Activated CD4-positive, CD25-positive, alpha-beta regulatory T cell (primary cell): ENCODE results near the gene TTC8.

Experiments
- DNase-seq, 4 experiments: peaks; one replicate each; lab custom pipeline; 2025; lab: John Stamatoyannopoulos, UW

Gene TTC8

DNA sequence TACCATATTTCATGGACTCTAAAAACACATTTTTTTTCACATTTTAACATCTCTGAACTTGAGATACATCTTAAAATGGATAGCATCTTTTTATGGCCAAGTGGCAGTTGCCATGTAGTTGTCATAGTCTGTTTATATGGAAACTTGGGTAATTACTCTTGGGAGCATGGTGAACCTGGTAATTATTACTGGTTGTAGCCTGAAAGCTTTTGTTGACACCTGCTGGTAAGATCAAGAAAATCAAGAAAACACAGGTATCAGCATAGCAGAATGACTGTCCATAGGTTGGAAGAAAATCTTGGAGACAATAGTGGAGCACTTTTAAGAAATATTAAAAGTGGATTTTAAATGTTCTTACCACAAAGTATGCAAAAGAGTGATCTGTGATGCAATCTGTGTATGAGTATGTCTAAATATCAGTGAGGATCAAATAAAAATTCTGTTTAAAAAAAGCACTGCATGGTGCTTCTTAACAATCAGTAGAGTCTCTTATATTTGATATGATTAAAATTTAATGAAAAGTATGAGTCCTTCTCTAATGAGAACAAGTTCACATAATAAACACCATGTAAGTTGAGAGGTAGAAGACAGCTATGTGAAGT is 44.2 kb downstream of the TTC8 start:
- DNase-seq: no peak

DNA sequence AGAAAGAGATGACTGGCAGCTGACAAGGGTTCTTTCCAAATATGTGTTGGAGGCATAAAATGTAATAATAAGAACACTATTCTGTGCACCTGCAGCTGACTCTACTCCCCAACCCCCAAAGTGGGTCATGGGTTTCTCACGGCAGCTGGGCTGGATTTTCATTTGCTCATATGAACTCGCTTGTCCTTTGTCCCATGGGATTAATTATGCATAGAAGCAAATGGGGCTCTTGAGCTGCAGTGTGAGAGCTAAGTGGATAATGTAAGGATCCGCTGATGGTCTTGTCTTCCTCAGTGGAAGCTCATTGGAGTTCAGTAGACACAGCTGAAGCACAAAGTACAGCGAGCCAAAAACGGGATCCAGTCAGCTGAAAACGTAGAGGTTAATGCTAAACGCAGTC is 46.3 kb downstream of the TTC8 start:
- DNase-seq: no peak

DNA sequence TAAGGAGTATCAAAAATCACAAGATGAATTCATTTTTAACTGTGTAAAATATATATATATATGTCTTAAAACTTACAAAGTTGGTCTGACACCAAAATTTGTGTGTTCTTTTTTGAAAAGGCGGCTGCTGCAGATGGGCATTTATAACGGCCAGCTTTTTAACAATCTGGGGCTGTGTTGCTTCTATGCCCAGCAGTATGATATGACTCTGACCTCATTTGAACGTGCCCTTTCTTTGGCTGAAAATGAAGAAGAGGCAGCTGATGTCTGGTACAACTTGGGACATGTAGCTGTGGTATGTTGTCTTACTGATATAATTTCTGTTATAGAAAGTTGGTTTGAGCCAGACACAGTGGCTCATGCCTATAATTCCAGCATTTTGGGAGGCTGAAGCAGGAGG is 47.0 kb downstream of the TTC8 start:
- no peak for DNase-seq

DNA sequence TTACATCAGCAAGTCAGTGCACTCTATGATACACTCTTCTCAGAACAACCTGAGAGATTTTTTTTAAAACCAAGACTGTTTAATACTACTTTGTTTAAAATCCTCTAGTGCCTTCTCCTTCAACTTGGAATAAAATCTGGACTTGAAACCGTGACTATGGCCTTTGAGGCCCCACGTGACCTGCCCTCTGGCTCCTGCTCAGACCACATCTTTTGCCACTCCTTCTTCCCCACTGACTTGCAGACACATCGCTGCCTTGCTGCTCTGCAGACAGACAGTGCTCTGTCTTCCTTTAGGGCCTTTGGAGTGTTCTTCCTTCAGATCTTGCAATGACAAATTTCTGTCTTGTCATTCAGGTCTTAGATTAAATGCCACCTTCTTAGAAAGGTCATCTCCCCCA is 48.5 kb downstream of the TTC8 start:
- no peak for DNase-seq

DNA sequence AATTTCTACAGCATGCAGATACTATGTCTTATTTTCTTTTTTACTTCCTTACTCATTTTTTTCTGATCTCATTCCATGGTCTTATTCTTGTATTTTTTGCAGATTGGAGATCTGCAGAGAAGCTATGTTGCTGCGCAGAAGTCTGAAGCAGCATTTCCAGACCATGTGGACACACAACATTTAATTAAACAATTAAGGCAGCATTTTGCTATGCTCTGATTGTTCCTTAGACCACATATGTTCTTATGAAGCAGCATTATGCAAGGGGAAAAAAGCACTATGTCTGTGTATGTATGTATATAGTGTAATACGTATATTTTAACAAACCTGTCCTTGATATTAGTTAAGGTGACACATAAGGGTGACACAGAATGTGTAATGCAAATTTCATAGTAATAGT is 52.7 kb downstream of the TTC8 start:
- DNase-seq: no peak

DNA sequence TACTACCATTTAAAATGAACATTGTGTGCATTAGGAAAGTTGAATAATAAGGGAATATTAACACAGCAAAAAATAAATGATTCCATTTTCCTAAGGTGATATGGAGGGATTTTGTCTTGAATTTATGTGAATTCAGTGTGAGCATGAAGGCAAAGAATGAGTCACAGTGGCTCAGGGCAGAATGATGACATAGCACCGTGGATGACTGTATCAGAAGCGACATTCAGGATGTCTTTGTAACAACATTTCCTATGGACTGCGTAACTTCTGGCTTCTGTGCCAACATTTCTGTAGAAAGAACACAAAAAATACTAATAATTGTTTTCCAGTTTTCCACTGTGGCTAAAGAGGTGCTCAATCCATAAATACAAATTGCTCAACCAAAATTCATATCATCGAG is 54.6 kb downstream of the TTC8 start:
- no peak for DNase-seq

DNA sequence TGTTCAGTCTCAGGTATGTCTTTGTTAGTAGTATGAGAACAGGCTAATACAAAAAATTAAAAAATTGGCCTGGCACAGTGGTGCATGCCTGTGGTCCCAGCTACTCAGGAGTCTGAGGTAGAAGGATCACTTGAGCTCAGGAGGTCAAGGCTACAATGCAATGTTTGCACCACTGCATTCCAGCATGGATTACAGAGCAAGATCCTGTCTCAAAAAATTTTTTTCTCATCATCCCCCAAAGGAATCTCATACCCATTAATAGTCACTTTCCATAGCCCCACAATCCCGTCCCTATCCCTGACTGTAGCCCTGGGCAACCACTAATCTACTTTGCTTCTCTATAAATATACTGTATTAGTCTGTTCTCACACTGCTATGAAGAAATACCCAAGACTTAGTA is 57.8 kb downstream of the TTC8 start:
- DNase-seq: no peak

DNA sequence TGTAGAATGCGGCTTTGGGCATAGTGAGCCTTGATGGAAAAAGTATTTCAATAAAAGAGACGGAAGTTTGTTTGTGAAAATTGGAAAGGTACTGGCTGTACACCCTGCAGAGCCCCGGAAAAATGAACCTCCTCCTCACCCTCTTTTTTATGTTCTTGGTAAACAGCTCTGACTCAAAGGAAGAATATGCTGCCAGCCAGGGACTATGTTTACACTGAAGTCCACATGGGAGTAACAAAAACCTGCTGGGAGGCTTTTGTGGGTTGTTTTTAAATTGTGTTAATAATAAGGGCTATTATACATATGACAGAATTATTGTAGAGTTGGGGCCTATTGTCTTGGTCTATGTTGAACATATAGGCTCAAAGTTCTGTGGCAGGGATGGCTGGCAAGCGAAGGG is 70.7 kb downstream of the TTC8 start:
- DNase-seq: no peak

DNA sequence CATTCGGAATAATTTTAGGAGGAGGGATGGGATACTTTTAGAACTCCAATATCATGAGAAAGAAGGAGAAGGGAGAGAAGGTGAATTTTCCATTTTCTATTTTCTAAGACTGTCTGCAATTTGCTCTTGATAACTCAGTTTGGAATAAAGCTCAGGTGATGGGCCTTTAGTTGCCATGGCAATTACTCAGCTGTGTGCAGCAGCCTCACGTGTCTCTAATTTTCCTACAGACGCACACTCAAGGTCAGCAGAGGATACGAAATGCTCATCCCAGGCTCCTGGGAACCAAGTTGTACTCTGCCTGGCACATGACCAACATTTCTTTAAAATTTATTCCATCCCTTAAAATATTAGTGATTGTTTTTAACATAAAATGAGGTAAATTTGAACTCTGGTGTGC is 76.7 kb downstream of the TTC8 start:
- no peak for DNase-seq

DNA sequence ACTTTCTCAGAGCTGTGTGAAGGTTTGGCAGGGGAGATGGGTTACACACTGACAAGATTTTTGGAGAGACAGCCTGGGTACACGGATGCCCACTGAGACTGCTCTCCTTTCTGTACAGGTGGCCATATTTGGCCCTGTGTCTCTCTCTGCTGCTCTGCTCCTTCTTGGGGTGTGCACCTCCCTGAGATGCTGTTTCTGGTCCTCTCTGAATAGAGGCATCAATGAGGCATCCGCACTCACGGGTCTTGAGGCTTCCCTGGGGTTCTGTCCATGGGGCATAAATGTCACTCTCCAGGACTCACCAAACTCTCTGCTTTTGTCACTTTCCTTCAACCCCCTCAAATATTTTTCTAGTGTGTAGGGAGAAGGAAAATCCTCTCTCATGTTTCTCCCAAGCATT is 77.5 kb downstream of the TTC8 start:
- DNase-seq: no peak

DNA sequence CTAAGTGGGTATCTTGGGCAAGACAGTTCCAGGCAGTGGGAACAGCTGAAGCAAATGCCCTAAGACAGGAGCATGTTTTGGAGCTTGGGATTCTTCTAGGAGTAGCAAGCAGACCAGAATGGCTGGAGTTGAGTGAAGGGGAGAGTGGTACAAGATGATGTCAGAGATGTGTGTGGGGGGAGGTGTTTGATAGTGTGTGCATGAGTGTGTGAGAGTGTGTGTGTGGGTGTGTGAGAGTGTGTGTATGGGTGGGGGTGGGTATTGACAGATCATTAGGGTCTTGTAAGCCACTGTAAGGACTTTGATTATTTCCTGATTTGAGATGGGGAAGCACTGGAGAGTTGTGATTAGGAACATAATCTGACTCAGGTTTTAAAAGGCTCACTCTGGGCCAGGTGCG is 78.4 kb downstream of the TTC8 start:
- no peak for DNase-seq

DNA sequence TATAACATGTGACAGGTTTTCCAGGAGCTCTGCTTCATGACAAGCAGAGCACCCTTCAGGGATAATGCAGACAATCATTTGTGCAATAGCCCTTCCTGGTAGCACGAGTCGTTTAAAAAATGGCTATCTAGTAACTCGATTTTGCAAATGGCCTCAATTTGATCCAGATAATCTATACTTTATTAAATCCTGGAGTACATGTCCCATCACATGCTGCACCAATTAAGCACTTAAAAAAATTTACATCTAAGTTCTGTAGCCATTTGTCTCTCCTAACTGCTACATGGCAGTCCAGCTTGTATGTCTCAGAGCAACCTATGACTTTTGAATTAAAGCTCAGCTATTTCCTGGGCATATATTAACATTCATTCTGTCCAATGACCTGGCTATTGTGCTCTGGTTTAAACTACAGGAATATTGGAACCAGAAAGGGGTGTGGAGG is 79.8 kb downstream of the TTC8 start:
- DNase-seq: no peak

DNA sequence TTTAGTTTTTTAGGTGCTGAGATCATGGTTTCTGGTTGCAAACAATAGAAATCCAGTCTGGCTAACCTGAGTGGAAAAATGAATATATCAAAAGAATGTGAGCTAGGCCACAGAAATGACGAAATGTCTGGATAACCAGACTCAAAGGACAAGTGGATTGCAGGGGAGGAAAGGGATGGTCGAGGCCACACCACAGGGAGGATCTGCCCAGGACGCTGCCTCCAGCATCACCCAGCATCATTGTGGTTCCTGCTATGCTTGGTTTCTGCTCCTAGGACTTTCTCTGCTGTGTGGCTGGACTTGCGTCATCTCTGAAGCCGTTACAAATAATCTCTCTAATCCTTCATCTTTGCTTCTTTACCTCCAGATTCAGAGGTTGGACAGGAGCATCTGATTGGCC is 80.4 kb downstream of the TTC8 start:
- DNase-seq: no peak

DNA sequence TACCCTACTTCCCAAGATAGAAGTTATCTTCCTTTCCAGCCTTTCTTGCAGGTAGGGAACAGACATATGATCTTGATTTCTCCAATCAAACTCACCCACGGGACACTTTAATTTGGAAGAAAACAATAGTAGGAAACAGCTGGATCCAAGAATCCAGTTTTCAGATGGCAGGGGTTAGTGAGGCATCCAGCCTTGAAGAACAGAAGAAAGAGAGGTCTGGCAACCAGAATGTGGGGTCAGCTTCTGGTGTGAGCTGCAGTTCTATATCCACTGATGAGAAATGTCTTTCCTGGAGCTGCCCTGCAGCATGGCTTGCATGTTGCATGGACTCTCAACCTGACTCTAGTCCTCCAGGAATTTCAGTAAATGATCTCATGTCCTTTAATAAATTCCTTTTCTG is 83.8 kb downstream of the TTC8 start:
- DNase-seq: no peak

DNA sequence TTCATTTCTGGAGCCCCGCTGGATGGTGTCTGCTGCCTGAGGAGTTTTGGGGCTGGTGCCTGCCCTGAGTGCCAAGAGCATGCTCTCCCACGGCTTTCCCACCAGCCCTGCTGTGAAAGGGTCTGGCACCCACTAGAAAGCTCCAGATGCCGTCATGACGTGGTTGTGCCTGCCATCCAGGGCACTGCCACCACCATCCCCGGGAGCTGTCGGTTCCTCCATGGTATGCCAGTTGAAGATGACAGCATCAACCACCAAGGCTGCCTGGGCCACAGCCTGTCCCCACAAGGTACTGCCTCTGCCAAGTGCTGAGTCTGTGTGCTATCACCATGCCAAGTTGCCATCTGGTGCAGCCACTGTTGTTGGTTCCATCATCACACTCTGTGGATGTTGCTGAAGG is 85.9 kb downstream of the TTC8 start:
- no peak for DNase-seq

DNA sequence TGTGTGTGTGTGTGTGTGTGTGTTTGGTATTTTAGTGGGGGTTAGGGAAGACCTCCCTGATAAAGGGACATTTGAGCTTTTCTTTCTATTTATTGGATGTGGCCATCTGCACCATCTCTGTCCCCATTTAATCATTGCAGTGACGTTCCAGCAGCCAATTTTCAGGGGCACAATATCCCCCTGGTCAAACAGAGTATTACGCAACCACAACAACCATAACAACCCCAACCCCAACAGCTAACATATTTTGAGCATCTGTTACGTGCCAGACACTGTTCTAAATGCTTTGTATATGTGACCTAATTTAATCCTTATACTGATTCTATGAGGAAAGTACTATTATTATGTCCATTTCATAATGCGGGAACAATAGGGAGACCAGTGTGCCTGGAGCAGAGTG is 87.4 kb downstream of the TTC8 start:
- DNase-seq: no peak

DNA sequence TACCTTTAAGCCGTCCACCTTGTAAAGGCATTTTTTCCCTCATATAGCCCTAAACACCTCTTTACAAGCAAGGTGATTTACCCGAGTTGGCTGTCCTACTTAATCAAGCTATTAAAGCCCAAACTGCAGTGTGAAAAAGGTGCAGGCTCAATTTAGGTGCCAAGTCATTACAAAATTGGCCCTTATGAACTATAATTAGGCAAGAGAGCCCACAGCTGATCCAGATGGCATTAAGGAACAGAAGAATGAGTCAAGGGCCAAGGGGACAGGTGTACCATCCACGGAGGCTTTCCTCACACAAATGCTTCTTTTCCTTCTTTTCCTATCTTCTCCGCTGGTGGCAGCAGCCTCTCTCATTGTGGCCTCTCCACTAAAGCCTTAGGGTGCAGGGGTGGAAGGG is 90.5 kb downstream of the TTC8 start:
- no peak for DNase-seq

DNA sequence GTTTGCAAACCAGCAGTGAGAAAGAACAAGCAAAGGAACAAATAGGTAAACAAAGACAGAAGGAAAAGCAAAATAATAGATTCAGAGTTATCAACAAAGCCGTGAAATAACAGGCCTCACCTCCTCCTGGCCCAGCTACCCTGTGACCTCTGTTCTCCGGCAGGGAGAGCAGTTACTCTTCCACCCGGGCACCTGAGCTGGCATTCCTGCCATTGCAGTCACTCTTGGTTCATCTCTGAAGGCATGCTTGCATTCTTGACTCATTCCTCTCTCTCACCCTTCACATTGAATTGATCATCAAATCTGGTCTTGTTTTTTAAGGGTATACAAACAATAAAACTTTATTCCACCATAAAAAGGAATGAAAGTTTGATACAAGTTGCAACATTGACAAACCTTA is 95.1 kb downstream of the TTC8 start:
- DNase-seq: no peak
